HepG2 (cell line): ENCODE data around the gene AADACL4. TPM values are rescaled to one million over a fixed set of nuclear protein-coding genes. Genes with fewer than 3 reads are reported as not detected.

Source experiments
- ATAC-seq: fragments of 200-7000 bp; cut with Tn5 transposase; 3 replicates; pipeline ENCODE4 v1.9.1; 2020; ENCODE audit warnings: mild to moderate bottlenecking, moderate library complexity
- BruUV-seq: library from RNA; stranded (reverse); fragments of 400-500 nt; replicated peaks from 2 replicates; lab custom pipeline; 2021; lab: Mats Ljungman, UMichigan
- CTCF ChIA-PET: fragments of 300-600 bp; formaldehyde crosslinking; extraction: SDS; loops from one replicate; lab custom pipeline; 2021; ENCODE audit warnings: low total read pairs, inconsistent platforms, low intra/inter-chr PET ratio; lab: Yijun Ruan, JAX
- POLR2A ChIA-PET: fragments of 350-600 bp; sonication (Branson Sonifier 250); formaldehyde crosslinking; loops from one replicate; lab custom pipeline; 2020; ENCODE audit warnings: antibody characterized with exemption, inconsistent platforms; lab: Yijun Ruan, JAX
- DNase-seq: peaks from one replicate; pipeline ENCODE4 v3.0.0-alpha.2; 2015; ENCODE audit warnings: low spot score
- FAIRE-seq: peaks from 3 replicates; lab custom pipeline; 2011; peaks lifted over from hg19 to GRCh38; lab: Jason Lieb, UNC
- H2AFZ ChIP-seq: one replicate; pipeline ENCODE4 v1.6.1; 2011; ENCODE audit warnings: low read length, inconsistent platforms
- H3K27ac ChIP-seq: fragments of 300-600 bp; 3 replicates; pipeline ENCODE4 v1.8.0; 2011; ENCODE audit warnings: mixed run types, mild to moderate bottlenecking, mixed read lengths, low read length, inconsistent platforms; ENCODE audit not compliant: insufficient read depth; ENCODE audit errors: extremely low read length
- H3K27me3 ChIP-seq, 2 experiments: fragments of 200-600 bp in 1 of 2; 2 replicates in 1 of 2; 3 replicates in 1 of 2; pipeline versions ENCODE4 v1.6.0 to v1.8.0; 2011; ENCODE audit warnings: low read length in 2 of 2, mild to moderate bottlenecking in 2 of 2, moderate library complexity in 2 of 2, inconsistent platforms in 1 of 2; ENCODE audit not compliant: insufficient read depth in 2 of 2, control insufficient read depth in 1 of 2
- H3K36me3 ChIP-seq, 2 experiments: fragments of 200-600 bp in 1 of 2; replicated peaks in 1 of 2; 2 replicates in 1 of 2; 3 replicates in 1 of 2; pipeline versions ENCODE4 v1.5.1 to v1.8.0; 2011; ENCODE audit warnings: low read length in 2 of 2, inconsistent platforms in 1 of 2; ENCODE audit not compliant: insufficient read depth in 2 of 2, control insufficient read depth in 1 of 2
- H3K4me1 ChIP-seq: 2 replicates; pipeline ENCODE4 v1.5.1; 2012; ENCODE audit warnings: low read length, inconsistent platforms; ENCODE audit not compliant: insufficient read depth
- H3K4me2 ChIP-seq: 2 replicates; pipeline ENCODE4 v1.6.0; 2011; ENCODE audit warnings: low read depth, low read length, inconsistent platforms
- H3K4me3 ChIP-seq, 3 experiments: fragments of 200-600 bp in 1 of 3; sonication (generic), shearing (Covaris generic) in 1 of 3; replicated peaks in 1 of 3; 2 replicates each; pipeline ENCODE4 v1.5.1; 2011 to 2016; ENCODE audit warnings: low read length in 3 of 3, inconsistent platforms in 2 of 3, low read depth in 2 of 3, mild to moderate bottlenecking in 2 of 3, control low read depth in 1 of 3, mixed read lengths in 1 of 3; ENCODE audit not compliant: insufficient read depth in 1 of 3
- H3K79me2 ChIP-seq: one replicate; pipeline ENCODE4 v1.6.1; 2011; ENCODE audit warnings: low read length, inconsistent platforms; ENCODE audit not compliant: insufficient read depth
- H3K9ac ChIP-seq: 2 replicates; pipeline ENCODE4 v1.6.0; 2011; ENCODE audit warnings: mild to moderate bottlenecking, low read depth, low read length, inconsistent platforms; ENCODE audit not compliant: insufficient read depth
- H3K9me3 ChIP-seq: 2 replicates; pipeline ENCODE4 v1.5.1; 2012; ENCODE audit warnings: mild to moderate bottlenecking, low read length
- H4K20me1 ChIP-seq: 2 replicates; pipeline ENCODE4 v1.6.0; 2011; ENCODE audit warnings: inconsistent platforms, mild to moderate bottlenecking, low read length, moderate library complexity; ENCODE audit not compliant: insufficient read depth
- BHLHE40 ChIP-seq: IDR thresholded peaks from 2 replicates; pipeline ENCODE4 v1.6.1; 2011; ENCODE audit warnings: low read length, improper control_type of control experiment
- CBFB ChIP-seq: sonication (generic); formaldehyde crosslinking; IDR thresholded peaks from 2 replicates; pipeline ENCODE4 v1.4.0; 2020; ENCODE audit warnings: missing genetic modification reagents
- CREB1 ChIP-seq, 2 experiments: fragments of 450-650 bp in 1 of 2; IDR thresholded peaks; 2 replicates each; pipeline ENCODE4 v1.6.1; 2016 to 2017; ENCODE audit warnings: control low read depth in 1 of 2, mild to moderate bottlenecking in 1 of 2, missing compliant biosample characterization in 1 of 2, missing genetic modification characterization in 1 of 2
- FOXO1 ChIP-seq: sonication (generic); formaldehyde crosslinking; IDR thresholded peaks from 2 replicates; pipeline ENCODE4 v1.4.0; 2020; ENCODE audit warnings: missing genetic modification reagents
- HNRNPUL1 ChIP-seq: fragments of 200-400 bp; formaldehyde crosslinking; IDR thresholded peaks from 2 replicates; pipeline ENCODE4 v1.6.1; 2017; ENCODE audit warnings: low read depth, mild to moderate bottlenecking, low read length, moderate library complexity
- HOXA9 ChIP-seq: sonication (generic); formaldehyde crosslinking; IDR thresholded peaks from 2 replicates; pipeline ENCODE4 v1.8.1; 2022; ENCODE audit warnings: missing genetic modification reagents, mild to moderate bottlenecking, moderate library complexity, borderline replicate concordance
- SRY ChIP-seq: sonication (generic); formaldehyde crosslinking; IDR thresholded peaks from 2 replicates; pipeline ENCODE4 v1.8.0; 2022; ENCODE audit warnings: mild to moderate bottlenecking, missing genetic modification reagents
- U2AF2 ChIP-seq: fragments of 200-400 bp; formaldehyde crosslinking; IDR thresholded peaks from 2 replicates; pipeline ENCODE4 v1.6.1; 2017; ENCODE audit warnings: low read depth, mild to moderate bottlenecking, low read length
- WIZ ChIP-seq: sonication (generic); formaldehyde crosslinking; IDR thresholded peaks from 2 replicates; pipeline ENCODE4 v1.5.1; 2020; ENCODE audit warnings: mild to moderate bottlenecking, missing genetic modification reagents
- ZC3H13 ChIP-seq: sonication (generic); formaldehyde crosslinking; IDR thresholded peaks from 2 replicates; pipeline ENCODE4 v1.8.1; 2023; ENCODE audit warnings: mild to moderate bottlenecking, missing genetic modification reagents, moderate library complexity
- ZFP62 ChIP-seq: sonication (generic); formaldehyde crosslinking; IDR thresholded peaks from 2 replicates; pipeline ENCODE4 v1.4.0; 2020; ENCODE audit warnings: missing genetic modification reagents
- ZKSCAN1 ChIP-seq: fragments of 150-350 bp; IDR thresholded peaks from 2 replicates; pipeline ENCODE4 v1.6.1; 2014; ENCODE audit warnings: low read length
- ZNF598 ChIP-seq: sonication (generic); formaldehyde crosslinking; IDR thresholded peaks from 2 replicates; pipeline ENCODE4 v1.5.1; 2020; ENCODE audit warnings: mild to moderate bottlenecking, missing genetic modification reagents, borderline replicate concordance
- ZNF674 ChIP-seq: sonication (generic); formaldehyde crosslinking; IDR thresholded peaks from 2 replicates; pipeline ENCODE4 v1.5.0; 2020; ENCODE audit warnings: low read depth, mild to moderate bottlenecking, missing genetic modification reagents
- WGBS: methylation state at CpG from one replicate; pipeline ENCODE4 v1.1.6; 2017; ENCODE audit warnings: low lambda C conversion rate; 5-methylcytosine and 5-hydroxymethylcytosine counted together
- in situ Hi-C: cut with HindIII; loops from 2 replicates; pipeline ENCODE4 v1.10.0; 2017; ENCODE audit warnings: low pct_unique_long_range_greater_than_20kb; ENCODE audit not compliant: extremely low pct_ligation_motif_present
- intact Hi-C: fragments of 100-400 bp; cut with micrococcal nuclease; formaldehyde crosslinking; loops from one replicate; pipeline ENCODE4 v1.10.0; 2022; ENCODE audit not compliant: unreplicated experiment
- polyA plus RNA-seq, 8 experiments: library from polyadenylated mRNA; depleted of rRNA in 3 of 8; stranded (reverse) in 7 of 8; unstranded in 1 of 8; fragments of >200 nt; fragmentation: Illumina TruSeq in 4 of 8; extraction: Trizol in 4 of 8; gene quantifications; 2 replicates each; pipeline versions ENCODE4 v1.2.1 to v1.2.3, GENCODE V29; 2011 to 2016; ENCODE audit warnings: low read depth in 4 of 8, missing spikeins in 1 of 8, mixed read lengths in 1 of 8; ENCODE audit not compliant: insufficient read depth in 1 of 8
- total RNA-seq, 5 experiments: library from RNA; depleted of rRNA; stranded (reverse); fragments of >200 nt; fragmentation: Illumina TruSeq; extraction: Trizol; gene quantifications; 2 replicates each; pipeline ENCODE4 v1.2.3, GENCODE V29; 2016; ENCODE audit warnings: low read depth in 1 of 5
- TF ChIP-seq, protein P1 (sequence below): sonication (generic); formaldehyde crosslinking; IDR thresholded peaks from 2 replicates; pipeline ENCODE4 v1.5.1; 2020; ENCODE audit warnings: missing genetic modification reagents, mild to moderate bottlenecking, borderline replicate concordance
- TF ChIP-seq, protein P2 (sequence below): sonication (generic); formaldehyde crosslinking; IDR thresholded peaks from 2 replicates; pipeline ENCODE4 v1.4.0; 2020; ENCODE audit warnings: missing genetic modification reagents, borderline replicate concordance
- TF ChIP-seq, protein P3 (sequence below): sonication (generic); formaldehyde crosslinking; IDR thresholded peaks from 2 replicates; pipeline ENCODE4 v1.4.0; 2020; ENCODE audit warnings: missing genetic modification reagents

The AADACL4 gene
- total and polyA plus RNA-seq, 2 of the 13 experiments (the other 11 are each of a cell fraction or from before 2014, with no cell fraction given): not detected

DNA sequence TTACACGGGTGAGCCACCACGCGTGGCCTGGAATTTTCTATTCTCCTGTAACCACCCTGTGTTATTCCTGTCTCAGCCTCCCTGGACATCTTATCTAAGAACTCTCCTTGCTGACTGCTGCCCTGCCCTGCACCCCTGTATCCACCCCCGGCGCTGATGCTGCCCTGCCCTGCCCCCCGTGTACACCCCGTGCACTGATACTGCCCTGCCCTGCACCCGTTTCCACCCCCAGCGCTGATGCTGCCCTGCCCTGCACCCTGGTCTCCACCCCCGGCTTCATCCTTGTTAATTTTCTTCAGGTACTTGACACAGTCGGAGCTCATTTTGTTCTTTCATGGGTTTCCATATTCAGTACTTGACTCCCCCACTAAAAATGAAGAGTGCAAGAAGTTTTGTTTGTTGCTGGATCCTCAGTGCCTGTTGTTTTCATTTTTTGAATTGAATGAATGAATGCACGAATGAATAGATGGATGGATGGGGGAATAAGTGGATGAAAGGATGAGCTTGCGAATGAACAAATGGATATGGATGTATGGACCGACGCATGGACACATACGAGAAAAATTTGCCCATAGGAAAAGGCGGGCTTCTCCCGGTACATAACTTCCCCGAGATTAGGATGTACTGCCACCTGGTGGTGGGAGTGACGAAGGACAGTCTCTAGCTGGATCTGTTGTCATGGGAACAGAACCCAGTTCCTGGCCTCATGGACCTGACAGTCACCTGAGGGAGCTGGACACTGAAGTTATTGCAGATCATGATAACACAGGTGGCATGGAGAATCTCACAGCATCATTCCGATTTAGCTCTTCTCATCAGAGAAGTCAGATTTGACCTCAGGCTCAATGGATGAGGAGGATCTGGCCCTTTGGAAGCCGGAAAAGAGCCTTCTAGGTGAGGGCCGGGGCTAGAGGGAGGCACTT lies 14.9 kb downstream of the AADACL4 start:
- ChIA-PET POLR2A (interaction anchor here (1.9 kb wide), 1 partner anchor 40 kb away, joined by 6 read pairs; no protein-coding TSS in a partner anchor), CTCF (interaction anchor here (0.7 to 3.1 kb wide), 4 partner anchors 345 to 429 kb away, joined by 3 to 25 read pairs (median 17); partner anchors contain the start of gene VPS13D)
- Histone ChIP-seq H3K36me3 (no peaks in the 10 kb centered on the region), H4K20me1 (no peaks in the 10 kb centered on the region), H2AFZ (no peak overlapping the region), H3K4me3 (no peak overlapping the region), H3K9me3 (no peaks in the 10 kb centered on the region), H3K27me3 (peaks cover 5 to 9% of the 10 kb centered on the region in 2 experiments; a peak in 3 of 5 replicates), H3K4me2 (peak overlapping the region; percentile 26; the same call in 1 of the 2 replicates), H3K27ac (no peak overlapping the region), H3K79me2 (no peaks in the 10 kb centered on the region), H3K4me1 (peaks cover 21% of the 10 kb centered on the region), H3K9ac (no peak overlapping the region)
- in situ Hi-C loops (loop anchor here (5.0 to 25.0 kb wide), 3 partner anchors 346 to 546 kb away; no protein-coding TSS in a partner anchor), intact Hi-C loops (loop anchor here (2.0 kb wide), 1 partner anchor 344 kb away; no protein-coding TSS in a partner anchor)
- peak; percentile 94 for ATAC-seq
- no TSS peak for BruUV-seq
- peak; percentile 94 for FAIRE-seq
- WGBS: 34% methylated on average over 23 of the region's 23 CpGs
- peak; percentile 83 for DNase-seq
- TF ChIP-seq HOXA9 (CRISPR knock-in tag) (no peak), CREB1 (IDR thresholded peaks at IDR 0.05) (peak; percentile 58; the same call in 1 of the 2 replicates), CREB1 (CRISPR knock-in tag; IDR thresholded peaks at IDR 0.05) (peak; percentile 65; the same call in 1 of the 2 replicates), WIZ (no peak), CBFB (CRISPR knock-in tag) (no peak), SRY (no peak), ZKSCAN1 (no peak), BHLHE40 (no peak), ZC3H13 (CRISPR knock-in tag) (no peak), HNRNPUL1 (no peak), U2AF2 (peak; percentile 78; the same call in 1 of the 2 replicates), ZFP62 (no peak), ZNF598 (no peak), FOXO1 (CRISPR knock-in tag) (no peak), ZNF674 (CRISPR knock-in tag) (no peak)
- TF ChIP-seq, protein P1, sequence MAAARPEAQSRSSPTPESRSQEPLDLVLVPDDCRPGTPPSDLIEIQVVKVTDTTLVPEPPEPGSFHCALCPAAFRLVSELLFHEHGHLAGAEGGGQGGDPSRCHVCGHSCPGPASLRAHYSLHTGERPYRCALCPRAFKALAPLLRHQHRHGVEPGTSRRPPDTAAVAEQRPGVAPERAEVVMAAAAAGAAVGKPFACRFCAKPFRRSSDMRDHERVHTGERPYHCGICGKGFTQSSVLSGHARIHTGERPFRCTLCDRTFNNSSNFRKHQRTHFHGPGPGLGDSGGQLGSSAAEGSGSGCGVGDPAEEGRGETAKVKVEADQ (CRISPR knock-in tag): no peak
- TF ChIP-seq, protein P2, sequence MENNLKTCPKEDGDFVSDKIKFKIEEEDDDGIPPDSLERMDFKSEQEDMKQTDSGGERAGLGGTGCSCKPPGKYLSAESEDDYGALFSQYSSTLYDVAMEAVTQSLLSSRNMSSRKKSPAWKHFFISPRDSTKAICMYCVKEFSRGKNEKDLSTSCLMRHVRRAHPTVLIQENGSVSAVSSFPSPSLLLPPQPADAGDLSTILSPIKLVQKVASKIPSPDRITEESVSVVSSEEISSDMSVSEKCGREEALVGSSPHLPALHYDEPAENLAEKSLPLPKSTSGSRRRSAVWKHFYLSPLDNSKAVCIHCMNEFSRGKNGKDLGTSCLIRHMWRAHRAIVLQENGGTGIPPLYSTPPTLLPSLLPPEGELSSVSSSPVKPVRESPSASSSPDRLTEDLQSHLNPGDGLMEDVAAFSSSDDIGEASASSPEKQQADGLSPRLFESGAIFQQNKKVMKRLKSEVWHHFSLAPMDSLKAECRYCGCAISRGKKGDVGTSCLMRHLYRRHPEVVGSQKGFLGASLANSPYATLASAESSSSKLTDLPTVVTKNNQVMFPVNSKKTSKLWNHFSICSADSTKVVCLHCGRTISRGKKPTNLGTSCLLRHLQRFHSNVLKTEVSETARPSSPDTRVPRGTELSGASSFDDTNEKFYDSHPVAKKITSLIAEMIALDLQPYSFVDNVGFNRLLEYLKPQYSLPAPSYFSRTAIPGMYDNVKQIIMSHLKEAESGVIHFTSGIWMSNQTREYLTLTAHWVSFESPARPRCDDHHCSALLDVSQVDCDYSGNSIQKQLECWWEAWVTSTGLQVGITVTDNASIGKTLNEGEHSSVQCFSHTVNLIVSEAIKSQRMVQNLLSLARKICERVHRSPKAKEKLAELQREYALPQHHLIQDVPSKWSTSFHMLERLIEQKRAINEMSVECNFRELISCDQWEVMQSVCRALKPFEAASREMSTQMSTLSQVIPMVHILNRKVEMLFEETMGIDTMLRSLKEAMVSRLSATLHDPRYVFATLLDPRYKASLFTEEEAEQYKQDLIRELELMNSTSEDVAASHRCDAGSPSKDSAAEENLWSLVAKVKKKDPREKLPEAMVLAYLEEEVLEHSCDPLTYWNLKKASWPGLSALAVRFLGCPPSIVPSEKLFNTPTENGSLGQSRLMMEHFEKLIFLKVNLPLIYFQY: 0 out of 2 replicates have a peak, but pooled peaks have one; percentile 44
- TF ChIP-seq, protein P3, sequence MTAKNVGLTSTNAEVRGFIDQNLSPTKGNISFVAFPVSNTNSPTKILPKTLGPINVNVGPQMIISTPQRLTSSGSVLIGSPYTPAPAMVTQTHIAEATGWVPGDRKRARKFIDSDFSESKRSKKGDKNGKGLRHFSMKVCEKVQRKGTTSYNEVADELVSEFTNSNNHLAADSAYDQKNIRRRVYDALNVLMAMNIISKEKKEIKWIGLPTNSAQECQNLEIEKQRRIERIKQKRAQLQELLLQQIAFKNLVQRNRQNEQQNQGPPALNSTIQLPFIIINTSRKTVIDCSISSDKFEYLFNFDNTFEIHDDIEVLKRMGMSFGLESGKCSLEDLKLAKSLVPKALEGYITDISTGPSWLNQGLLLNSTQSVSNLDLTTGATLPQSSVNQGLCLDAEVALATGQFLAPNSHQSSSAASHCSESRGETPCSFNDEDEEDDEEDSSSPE (CRISPR knock-in tag): peak; percentile 58; the same call in 1 of the 2 replicates
